ENCODE data around the gene ETV6.

The ETV6 gene

GRCh38 chr12:11798006-11798708 lies 148.7 kb downstream of the ETV6 start:
- H3K9ac ChIP-seq (ENCODE audit: insufficient read length, low read depth): no peak overlapping the region
- peaks cover 6% of the 10 kb centered on the region; the same call in 1 of the 2 replicates for H3K9me3 ChIP-seq (ENCODE audit: insufficient read depth, low read length)
- no peak overlapping the region for H3K4me3 ChIP-seq (ENCODE audit: insufficient read length, low read depth)
- TF ChIP-seq ZNF274 (IDR thresholded peaks at IDR 0.05; ENCODE audit: low read depth, low read length) (no peak), YY1 (IDR thresholded peaks at IDR 0.05; ENCODE audit: insufficient read depth, insufficient read length) (no peak), SUZ12 (IDR thresholded peaks at IDR 0.05; ENCODE audit: extremely low read depth, insufficient read depth, insufficient read length) (no peak)
- no peaks in the 10 kb centered on the region for H3K4me1 ChIP-seq (ENCODE audit: insufficient read depth, insufficient read length)
- H3K27me3 ChIP-seq (ENCODE audit: insufficient read depth, insufficient read length): no peaks in the 10 kb centered on the region
- peaks cover 3% of the 10 kb centered on the region for H3K36me3 ChIP-seq (ENCODE audit: insufficient read depth, insufficient read length, low read length)
- DNase-seq (ENCODE audit: low read depth, low spot score): no peak

- TF ChIP-seq ZNF274 (IDR thresholded peaks at IDR 0.05; ENCODE audit: low read depth, low read length) (no peak), YY1 (IDR thresholded peaks at IDR 0.05; ENCODE audit: insufficient read depth, insufficient read length) (no peak), SUZ12 (IDR thresholded peaks at IDR 0.05; ENCODE audit: extremely low read depth, insufficient read depth, insufficient read length) (no peak)
- no peak overlapping the region for H3K4me3 ChIP-seq (ENCODE audit: insufficient read length, low read depth)
- H3K4me1 ChIP-seq (ENCODE audit: insufficient read depth, insufficient read length): no peaks in the 10 kb centered on the region
- peaks cover 6% of the 10 kb centered on the region; the same call in 1 of the 2 replicates for H3K9me3 ChIP-seq (ENCODE audit: insufficient read depth, low read length)
- DNase-seq (ENCODE audit: low read depth, low spot score): no peak
- H3K9ac ChIP-seq (ENCODE audit: insufficient read length, low read depth): no peak overlapping the region
- H3K36me3 ChIP-seq (ENCODE audit: insufficient read depth, insufficient read length, low read length): peaks cover 3% of the 10 kb centered on the region
- H3K27me3 ChIP-seq (ENCODE audit: insufficient read depth, insufficient read length): no peaks in the 10 kb centered on the region
Measured at GRCh38 chr12:11798856-11799501, 149.5 kb downstream of the ETV6 start.

- Histone ChIP-seq H3K9me3 (ENCODE audit: insufficient read depth, low read length) (peaks cover 6% of the 10 kb centered on the region; the same call in 1 of the 2 replicates), H3K27me3 (ENCODE audit: insufficient read depth, insufficient read length) (no peaks in the 10 kb centered on the region), H3K4me3 (ENCODE audit: insufficient read length, low read depth) (no peak overlapping the region), H3K9ac (ENCODE audit: insufficient read length, low read depth) (no peak overlapping the region), H3K36me3 (ENCODE audit: insufficient read depth, insufficient read length, low read length) (peaks cover 3% of the 10 kb centered on the region), H3K4me1 (ENCODE audit: insufficient read depth, insufficient read length) (no peaks in the 10 kb centered on the region)
- no peak for TF ChIP-seq ZNF274 (IDR thresholded peaks at IDR 0.05; ENCODE audit: low read depth, low read length)
- TF ChIP-seq SUZ12 (IDR thresholded peaks at IDR 0.05; ENCODE audit: extremely low read depth, insufficient read depth, insufficient read length): no peak
- TF ChIP-seq YY1 (IDR thresholded peaks at IDR 0.05; ENCODE audit: insufficient read depth, insufficient read length): no peak
- no peak for DNase-seq (ENCODE audit: low read depth, low spot score)
Measured at GRCh38 chr12:11799502-11799873, 150.0 kb downstream of the ETV6 start.

GRCh38 chr12:11801643-11802042 lies 152.2 kb downstream of the ETV6 start:
- no peaks in the 10 kb centered on the region for H3K27me3 ChIP-seq (ENCODE audit: insufficient read depth, insufficient read length)
- H3K36me3 ChIP-seq (ENCODE audit: insufficient read depth, insufficient read length, low read length): peaks cover 3% of the 10 kb centered on the region
- TF ChIP-seq SUZ12 (IDR thresholded peaks at IDR 0.05; ENCODE audit: extremely low read depth, insufficient read depth, insufficient read length) (no peak), YY1 (IDR thresholded peaks at IDR 0.05; ENCODE audit: insufficient read depth, insufficient read length) (no peak), ZNF274 (IDR thresholded peaks at IDR 0.05; ENCODE audit: low read depth, low read length) (no peak)
- no peak overlapping the region for H3K4me3 ChIP-seq (ENCODE audit: insufficient read length, low read depth)
- H3K9me3 ChIP-seq (ENCODE audit: insufficient read depth, low read length): peaks cover 6% of the 10 kb centered on the region; the same call in 1 of the 2 replicates
- H3K9ac ChIP-seq (ENCODE audit: insufficient read length, low read depth): no peak overlapping the region
- H3K4me1 ChIP-seq (ENCODE audit: insufficient read depth, insufficient read length): no peaks in the 10 kb centered on the region
- DNase-seq (ENCODE audit: low read depth, low spot score): no peak

GRCh38 chr12:11804130-11804529 lies 154.7 kb downstream of the ETV6 start:
- Histone ChIP-seq H3K27me3 (ENCODE audit: insufficient read depth, insufficient read length) (no peaks in the 10 kb centered on the region), H3K9ac (ENCODE audit: insufficient read length, low read depth) (no peak overlapping the region), H3K4me1 (ENCODE audit: insufficient read depth, insufficient read length) (no peaks in the 10 kb centered on the region), H3K36me3 (ENCODE audit: insufficient read depth, insufficient read length, low read length) (peaks cover 3% of the 10 kb centered on the region), H3K4me3 (ENCODE audit: insufficient read length, low read depth) (no peak overlapping the region), H3K9me3 (ENCODE audit: insufficient read depth, low read length) (no peaks in the 10 kb centered on the region)
- DNase-seq (ENCODE audit: low read depth, low spot score): no peak
- no peak for TF ChIP-seq SUZ12 (IDR thresholded peaks at IDR 0.05; ENCODE audit: extremely low read depth, insufficient read depth, insufficient read length)
- TF ChIP-seq ZNF274 (IDR thresholded peaks at IDR 0.05; ENCODE audit: low read depth, low read length): no peak
- no peak for TF ChIP-seq YY1 (IDR thresholded peaks at IDR 0.05; ENCODE audit: insufficient read depth, insufficient read length)

- Histone ChIP-seq H3K4me3 (ENCODE audit: insufficient read length, low read depth) (no peak overlapping the region), H3K9me3 (ENCODE audit: insufficient read depth, low read length) (no peaks in the 10 kb centered on the region), H3K36me3 (ENCODE audit: insufficient read depth, insufficient read length, low read length) (peaks cover 3% of the 10 kb centered on the region), H3K27me3 (ENCODE audit: insufficient read depth, insufficient read length) (no peaks in the 10 kb centered on the region), H3K4me1 (ENCODE audit: insufficient read depth, insufficient read length) (no peaks in the 10 kb centered on the region), H3K9ac (ENCODE audit: insufficient read length, low read depth) (no peak overlapping the region)
- no peak for TF ChIP-seq YY1 (IDR thresholded peaks at IDR 0.05; ENCODE audit: insufficient read depth, insufficient read length)
- no peak for TF ChIP-seq ZNF274 (IDR thresholded peaks at IDR 0.05; ENCODE audit: low read depth, low read length)
- DNase-seq (ENCODE audit: low read depth, low spot score): no peak
Measured at GRCh38 chr12:11805043-11805442, 155.6 kb downstream of the ETV6 start.

GRCh38 chr12:11805680-11806079 lies 156.2 kb downstream of the ETV6 start:
- Histone ChIP-seq H3K9me3 (ENCODE audit: insufficient read depth, low read length) (no peaks in the 10 kb centered on the region), H3K27me3 (ENCODE audit: insufficient read depth, insufficient read length) (no peaks in the 10 kb centered on the region), H3K9ac (ENCODE audit: insufficient read length, low read depth) (no peak overlapping the region), H3K4me3 (ENCODE audit: insufficient read length, low read depth) (no peak overlapping the region), H3K36me3 (ENCODE audit: insufficient read depth, insufficient read length, low read length) (peaks cover 3% of the 10 kb centered on the region), H3K4me1 (ENCODE audit: insufficient read depth, insufficient read length) (no peaks in the 10 kb centered on the region)
- no peak for TF ChIP-seq YY1 (IDR thresholded peaks at IDR 0.05; ENCODE audit: insufficient read depth, insufficient read length)
- no peak for TF ChIP-seq SUZ12 (IDR thresholded peaks at IDR 0.05; ENCODE audit: extremely low read depth, insufficient read depth, insufficient read length)
- TF ChIP-seq ZNF274 (IDR thresholded peaks at IDR 0.05; ENCODE audit: low read depth, low read length): no peak
- no peak for DNase-seq (ENCODE audit: low read depth, low spot score)
